NB4 (cell line): ENCODE measurements around the gene POU2F2.

Experiments used
- MAX ChIP-seq: IDR thresholded peaks from 2 replicates; pipeline ENCODE4 v1.6.1; 2011; ENCODE audit warnings: low read depth, low read length
- MYC ChIP-seq: IDR thresholded peaks from 2 replicates; pipeline ENCODE4 v1.6.1; 2011; ENCODE audit warnings: low read depth, low read length
- POLR2A ChIP-seq: IDR thresholded peaks from 2 replicates; pipeline ENCODE4 v1.6.1; 2011; ENCODE audit warnings: mild to moderate bottlenecking; ENCODE audit not compliant: insufficient read length; ENCODE audit errors: extremely low read depth
- TF ChIP-seq, protein P1 (sequence below): IDR thresholded peaks from one replicate; pipeline ENCODE4 v1.5.1; 2012; ENCODE audit warnings: low read depth, low read length

DNA sequence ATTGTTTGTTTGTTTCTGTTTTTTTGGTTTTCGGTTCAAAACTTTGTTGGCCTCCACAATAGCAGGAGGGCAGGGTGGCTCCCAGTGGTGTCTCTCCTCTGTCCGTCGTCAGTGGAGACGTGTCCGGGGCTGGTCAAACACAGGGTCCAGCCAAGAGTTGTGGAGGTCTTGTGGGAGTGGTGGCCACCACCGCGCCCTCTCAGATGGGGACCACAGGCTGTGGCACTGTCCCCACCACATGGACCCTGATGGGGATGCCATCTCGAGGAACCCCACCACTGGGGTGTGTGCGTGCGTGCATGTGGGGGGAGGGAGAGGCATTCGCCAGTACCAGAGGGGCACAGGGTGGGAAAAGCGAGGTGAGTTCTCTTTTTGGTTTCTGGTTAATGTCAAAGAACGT is 42.5 kb downstream of the POU2F2 start:
- TF ChIP-seq, protein P1, sequence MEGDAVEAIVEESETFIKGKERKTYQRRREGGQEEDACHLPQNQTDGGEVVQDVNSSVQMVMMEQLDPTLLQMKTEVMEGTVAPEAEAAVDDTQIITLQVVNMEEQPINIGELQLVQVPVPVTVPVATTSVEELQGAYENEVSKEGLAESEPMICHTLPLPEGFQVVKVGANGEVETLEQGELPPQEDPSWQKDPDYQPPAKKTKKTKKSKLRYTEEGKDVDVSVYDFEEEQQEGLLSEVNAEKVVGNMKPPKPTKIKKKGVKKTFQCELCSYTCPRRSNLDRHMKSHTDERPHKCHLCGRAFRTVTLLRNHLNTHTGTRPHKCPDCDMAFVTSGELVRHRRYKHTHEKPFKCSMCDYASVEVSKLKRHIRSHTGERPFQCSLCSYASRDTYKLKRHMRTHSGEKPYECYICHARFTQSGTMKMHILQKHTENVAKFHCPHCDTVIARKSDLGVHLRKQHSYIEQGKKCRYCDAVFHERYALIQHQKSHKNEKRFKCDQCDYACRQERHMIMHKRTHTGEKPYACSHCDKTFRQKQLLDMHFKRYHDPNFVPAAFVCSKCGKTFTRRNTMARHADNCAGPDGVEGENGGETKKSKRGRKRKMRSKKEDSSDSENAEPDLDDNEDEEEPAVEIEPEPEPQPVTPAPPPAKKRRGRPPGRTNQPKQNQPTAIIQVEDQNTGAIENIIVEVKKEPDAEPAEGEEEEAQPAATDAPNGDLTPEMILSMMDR: no peak
- no peak for TF ChIP-seq POLR2A
- TF ChIP-seq MAX: no peak
- TF ChIP-seq MYC: no peak
